MM.1S (cell line): ENCODE results near the gene CCDC187.
A peak's percentile ranks its signal among the peaks of the same experiment; 100 is the strongest.

Experiments
- DNase-seq: peaks from one replicate; pipeline ENCODE4 v3.0.0-alpha.2; 2015
- H2AFZ ChIP-seq: fragments of 300-600 bp; sonication (generic); 2 replicates; pipeline ENCODE4 v1.6.0; 2016; ENCODE audit warnings: antibody characterized with exemption, low read length
- H3F3A ChIP-seq: fragments of 300-600 bp; sonication (generic); 2 replicates; pipeline ENCODE4 v1.6.1; 2016; ENCODE audit warnings: mild to moderate bottlenecking, antibody characterized with exemption, low read length, moderate library complexity, mixed read lengths; ENCODE audit not compliant: insufficient read depth
- H3K27ac ChIP-seq: fragments of 300-600 bp; sonication (generic); 2 replicates; pipeline ENCODE4 v1.5.1; 2016; ENCODE audit warnings: mild to moderate bottlenecking, low read length
- H3K27me3 ChIP-seq: fragments of 300-600 bp; sonication (generic); replicated peaks from 2 replicates; pipeline ENCODE4 v1.6.0; 2016; ENCODE audit warnings: low read length; ENCODE audit not compliant: insufficient read depth
- H3K36me3 ChIP-seq: fragments of 300-600 bp; sonication (generic); replicated peaks from 2 replicates; pipeline ENCODE4 v1.6.1; 2016; ENCODE audit warnings: mild to moderate bottlenecking, low read length, mixed read lengths; ENCODE audit not compliant: insufficient read depth
- H3K4me1 ChIP-seq: fragments of 300-600 bp; sonication (generic); 2 replicates; pipeline ENCODE4 v1.6.1; 2016; ENCODE audit warnings: low read length, mixed read lengths
- H3K4me2 ChIP-seq: fragments of 300-600 bp; sonication (generic); 2 replicates; pipeline ENCODE4 v1.6.0; 2016; ENCODE audit warnings: low read depth, low read length
- H3K4me3 ChIP-seq: fragments of 300-600 bp; sonication (generic); 2 replicates; pipeline ENCODE4 v1.5.1; 2016; ENCODE audit warnings: low read length, mixed read lengths
- H3K79me2 ChIP-seq: fragments of 300-600 bp; sonication (generic); 2 replicates; pipeline ENCODE4 v1.6.1; 2016; ENCODE audit warnings: mixed run types, low read length, mixed read lengths
- H3K9ac ChIP-seq: fragments of 300-600 bp; sonication (generic); 2 replicates; pipeline ENCODE4 v1.6.1; 2016; ENCODE audit warnings: low read length, mixed read lengths
- H3K9me2 ChIP-seq: fragments of 300-600 bp; sonication (generic); replicated peaks from 2 replicates; pipeline ENCODE4 v1.6.1; 2016; ENCODE audit warnings: mild to moderate bottlenecking, low read length, mixed read lengths; ENCODE audit not compliant: insufficient read depth
- H3K9me3 ChIP-seq: fragments of 300-600 bp; sonication (generic); replicated peaks from 2 replicates; pipeline ENCODE4 v1.6.1; 2016; ENCODE audit warnings: mild to moderate bottlenecking, low read length, mixed read lengths; ENCODE audit not compliant: insufficient read depth
- H4K20me1 ChIP-seq: fragments of 300-600 bp; sonication (generic); 2 replicates; pipeline ENCODE4 v1.6.1; 2016; ENCODE audit warnings: mild to moderate bottlenecking, low read length, moderate library complexity, mixed read lengths; ENCODE audit not compliant: insufficient read depth
- EZH2 ChIP-seq: fragments of 300-600 bp; sonication (generic); optimal IDR thresholded peaks from 2 replicates; pipeline ENCODE3; 2017; ENCODE audit warnings: low read depth, mild to moderate bottlenecking, antibody characterized with exemption, low read length, mixed read lengths
- EZH2phosphoT487 ChIP-seq: fragments of 300-600 bp; sonication (generic); IDR thresholded peaks from 2 replicates; pipeline ENCODE4 v1.6.1; 2018; ENCODE audit warnings: antibody characterized with exemption, low read length
- TF ChIP-seq, protein P1 (sequence below): fragments of 300-600 bp; sonication (generic); IDR thresholded peaks from 2 replicates; pipeline ENCODE4 v1.5.1; 2016; ENCODE audit warnings: antibody characterized with exemption, low read length, mixed read lengths

The CCDC187 gene

DNA sequence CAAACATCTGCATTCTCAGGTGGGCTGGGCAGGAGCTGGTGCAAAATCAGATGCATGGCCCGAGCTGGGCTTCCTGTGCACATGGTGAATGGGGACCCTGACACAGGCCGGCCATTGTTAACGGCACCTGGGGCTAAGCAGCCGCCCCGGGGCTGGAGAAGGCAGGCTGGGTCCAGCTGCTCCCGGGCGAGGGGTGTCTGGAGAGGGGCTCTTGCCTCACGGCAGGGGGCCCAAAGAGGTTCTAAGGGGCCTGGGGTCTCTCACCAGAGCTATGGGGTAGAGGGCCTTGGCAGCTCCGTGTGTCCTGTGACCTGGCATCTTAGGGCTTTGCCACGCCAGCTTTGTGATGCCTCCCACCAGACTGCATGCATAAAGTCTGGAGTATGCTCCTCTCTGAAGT is 53.2 kb downstream of the CCDC187 start:
- Histone ChIP-seq H3K4me2 (no peak overlapping the region), H3F3A (no peaks in the 10 kb centered on the region), H3K79me2 (no peaks in the 10 kb centered on the region), H4K20me1 (no peaks in the 10 kb centered on the region), H3K9ac (no peak overlapping the region), H3K4me3 (no peak overlapping the region), H3K36me3 (no peaks in the 10 kb centered on the region), H3K4me1 (no peaks in the 10 kb centered on the region), H3K27me3 (peaks cover 90% of the 10 kb centered on the region), H3K9me2 (no peaks in the 10 kb centered on the region), H2AFZ (no peak overlapping the region), H3K27ac (no peak overlapping the region), H3K9me3 (no peaks in the 10 kb centered on the region)
- DNase-seq, result no peak
- TF ChIP-seq, protein P1, sequence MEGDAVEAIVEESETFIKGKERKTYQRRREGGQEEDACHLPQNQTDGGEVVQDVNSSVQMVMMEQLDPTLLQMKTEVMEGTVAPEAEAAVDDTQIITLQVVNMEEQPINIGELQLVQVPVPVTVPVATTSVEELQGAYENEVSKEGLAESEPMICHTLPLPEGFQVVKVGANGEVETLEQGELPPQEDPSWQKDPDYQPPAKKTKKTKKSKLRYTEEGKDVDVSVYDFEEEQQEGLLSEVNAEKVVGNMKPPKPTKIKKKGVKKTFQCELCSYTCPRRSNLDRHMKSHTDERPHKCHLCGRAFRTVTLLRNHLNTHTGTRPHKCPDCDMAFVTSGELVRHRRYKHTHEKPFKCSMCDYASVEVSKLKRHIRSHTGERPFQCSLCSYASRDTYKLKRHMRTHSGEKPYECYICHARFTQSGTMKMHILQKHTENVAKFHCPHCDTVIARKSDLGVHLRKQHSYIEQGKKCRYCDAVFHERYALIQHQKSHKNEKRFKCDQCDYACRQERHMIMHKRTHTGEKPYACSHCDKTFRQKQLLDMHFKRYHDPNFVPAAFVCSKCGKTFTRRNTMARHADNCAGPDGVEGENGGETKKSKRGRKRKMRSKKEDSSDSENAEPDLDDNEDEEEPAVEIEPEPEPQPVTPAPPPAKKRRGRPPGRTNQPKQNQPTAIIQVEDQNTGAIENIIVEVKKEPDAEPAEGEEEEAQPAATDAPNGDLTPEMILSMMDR, result no peak
- TF ChIP-seq EZH2phosphoT487, result no peak
- TF ChIP-seq EZH2, result no peak

DNA sequence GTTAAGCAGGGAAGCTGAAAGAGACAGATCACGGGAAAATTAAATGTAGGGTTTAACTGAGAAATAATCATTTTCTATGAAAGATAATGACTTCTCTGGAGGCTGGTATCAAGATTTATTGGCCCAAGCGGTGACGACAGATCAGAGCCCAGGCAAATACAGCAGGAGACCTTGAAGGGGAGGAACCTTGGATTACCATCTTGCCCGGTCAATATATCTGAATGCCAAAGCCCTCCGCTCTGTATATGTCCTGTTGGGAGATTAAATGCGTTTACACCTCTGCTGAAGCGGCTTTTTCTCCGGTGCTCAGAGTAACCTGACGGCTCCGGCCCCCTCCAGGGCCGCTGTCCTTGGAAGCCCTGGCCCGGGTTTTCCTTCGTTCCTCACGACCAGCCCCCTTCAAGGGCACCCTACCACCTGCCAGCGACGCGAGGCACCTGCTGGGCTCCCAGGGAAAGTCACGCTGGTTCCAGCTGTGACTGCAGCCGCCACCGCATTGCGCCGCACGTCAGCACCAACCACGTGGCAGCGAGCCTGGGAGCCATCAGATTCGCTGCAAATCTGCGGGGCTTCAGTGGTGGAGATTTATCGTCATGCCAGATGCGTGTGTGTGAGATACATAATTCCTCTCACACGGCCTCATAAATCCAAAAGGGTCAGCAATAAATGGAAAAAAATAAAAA is 53.9 kb downstream of the CCDC187 start:
- TF ChIP-seq, protein P1, result no peak
- TF ChIP-seq EZH2phosphoT487, result 0 out of 2 replicates have a peak, but pooled peaks have one; percentile 8
- DNase-seq, result no peak
- H3K4me1 ChIP-seq, result no peaks in the 10 kb centered on the region
- H4K20me1 ChIP-seq, result no peaks in the 10 kb centered on the region
- peaks cover 84% of the 10 kb centered on the region for H3K27me3 ChIP-seq
- no peaks in the 10 kb centered on the region for H3K36me3 ChIP-seq
- H3K4me2 ChIP-seq, result no peak overlapping the region
- H3K79me2 ChIP-seq, result peaks cover 4% of the 10 kb centered on the region
- no peak overlapping the region for H3K9ac ChIP-seq
- no peak overlapping the region for H3K27ac ChIP-seq
- H3K9me3 ChIP-seq, result no peaks in the 10 kb centered on the region
- no peak overlapping the region for H3K4me3 ChIP-seq
- no peaks in the 10 kb centered on the region for H3K9me2 ChIP-seq
- H3F3A ChIP-seq, result peaks cover under 1% of the 10 kb centered on the region
- H2AFZ ChIP-seq, result no peak overlapping the region

DNA sequence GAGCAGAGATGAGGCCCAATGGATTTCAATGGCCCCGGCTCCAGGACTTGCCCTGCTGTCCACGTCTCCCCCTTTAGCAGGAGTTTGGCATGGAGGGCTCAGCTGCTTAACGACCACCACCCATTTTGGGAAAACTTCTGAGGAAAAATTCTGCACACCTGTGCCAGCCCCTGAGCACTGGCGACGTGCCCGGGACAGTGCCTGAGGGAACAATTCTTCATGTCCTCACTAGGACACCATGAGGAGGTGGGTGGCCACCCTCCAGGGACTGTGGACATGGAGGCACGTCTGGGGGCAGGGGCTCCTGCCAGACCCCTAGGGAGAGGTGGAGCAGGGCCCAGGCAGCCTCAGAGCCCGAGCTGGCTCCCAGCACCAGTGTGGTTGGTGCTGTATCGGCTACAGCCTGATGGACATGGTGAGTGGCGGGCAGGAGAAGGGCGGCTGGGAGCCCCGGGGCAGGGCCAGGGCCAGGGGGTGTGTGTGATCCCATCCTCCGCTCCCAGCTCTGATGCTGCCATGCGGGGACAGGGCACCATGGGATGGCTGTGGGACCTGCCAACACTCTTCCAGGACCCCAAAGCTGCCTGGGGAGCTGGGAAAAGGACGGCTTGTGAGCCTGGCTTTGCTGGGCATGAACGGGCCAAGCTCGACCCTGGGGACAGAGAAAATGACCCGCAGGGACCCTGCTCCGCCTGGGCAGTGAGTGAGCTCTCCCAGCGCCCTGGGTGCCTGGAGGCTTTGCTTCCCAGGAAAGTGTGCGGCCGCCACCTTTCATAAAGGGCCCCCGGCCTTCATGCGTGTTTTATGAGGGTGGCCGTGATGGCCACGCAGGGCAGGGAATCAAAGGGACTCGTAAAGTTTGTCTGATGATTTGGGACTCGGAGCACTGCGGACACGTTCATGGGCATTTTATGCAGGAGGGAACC is 54.7 kb downstream of the CCDC187 start:
- TF ChIP-seq, protein P1, result no peak
- TF ChIP-seq EZH2 (no peak), EZH2phosphoT487 (no peak)
- H3K4me1 ChIP-seq, result peaks cover 4% of the 10 kb centered on the region; the same call in 1 of the 2 replicates
- no peak overlapping the region for H3K9ac ChIP-seq
- H3K4me3 ChIP-seq, result no peak overlapping the region
- H3K4me2 ChIP-seq, result no peak overlapping the region
- peaks cover 76% of the 10 kb centered on the region for H3K27me3 ChIP-seq
- no peak overlapping the region for H2AFZ ChIP-seq
- no peak for DNase-seq
- peaks cover 9% of the 10 kb centered on the region for H3F3A ChIP-seq
- H3K9me2 ChIP-seq, result no peaks in the 10 kb centered on the region
- H3K9me3 ChIP-seq, result no peaks in the 10 kb centered on the region
- peaks cover 12% of the 10 kb centered on the region for H3K79me2 ChIP-seq
- H4K20me1 ChIP-seq, result no peaks in the 10 kb centered on the region
- H3K36me3 ChIP-seq, result no peaks in the 10 kb centered on the region
- no peak overlapping the region for H3K27ac ChIP-seq
